ENCODE measurements around the gene IRS2.

The IRS2 gene

DNA sequence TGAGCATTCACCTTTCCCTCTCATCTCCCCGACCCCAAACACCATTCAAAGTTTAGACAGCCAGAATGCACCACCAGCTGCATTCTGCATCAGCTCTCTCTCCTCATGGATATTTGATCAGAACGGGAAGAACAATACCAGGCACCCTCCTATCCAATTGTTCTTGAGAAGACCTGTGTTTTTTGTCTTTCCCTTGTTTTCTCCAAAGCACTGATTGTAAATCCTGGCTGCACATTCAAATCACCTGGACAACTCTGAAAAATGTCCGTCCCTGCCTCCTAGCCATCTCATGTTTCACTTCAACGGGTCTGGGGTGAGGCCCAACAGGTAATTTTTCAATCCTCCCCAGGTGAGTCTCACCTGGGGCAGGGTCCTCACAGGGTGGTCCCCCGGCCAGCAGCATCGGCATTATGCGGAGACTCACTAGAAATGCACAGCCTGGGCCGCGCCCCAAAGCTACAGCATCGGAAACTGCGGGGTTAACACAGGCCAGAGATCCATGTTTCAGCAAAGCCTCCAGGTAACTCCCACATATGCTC lies 5.5 kb downstream of the IRS2 start:
- in situ Hi-C loops (cut with MboI; ENCODE audit: low sequenced_read_pairs), result no loop called here

DNA sequence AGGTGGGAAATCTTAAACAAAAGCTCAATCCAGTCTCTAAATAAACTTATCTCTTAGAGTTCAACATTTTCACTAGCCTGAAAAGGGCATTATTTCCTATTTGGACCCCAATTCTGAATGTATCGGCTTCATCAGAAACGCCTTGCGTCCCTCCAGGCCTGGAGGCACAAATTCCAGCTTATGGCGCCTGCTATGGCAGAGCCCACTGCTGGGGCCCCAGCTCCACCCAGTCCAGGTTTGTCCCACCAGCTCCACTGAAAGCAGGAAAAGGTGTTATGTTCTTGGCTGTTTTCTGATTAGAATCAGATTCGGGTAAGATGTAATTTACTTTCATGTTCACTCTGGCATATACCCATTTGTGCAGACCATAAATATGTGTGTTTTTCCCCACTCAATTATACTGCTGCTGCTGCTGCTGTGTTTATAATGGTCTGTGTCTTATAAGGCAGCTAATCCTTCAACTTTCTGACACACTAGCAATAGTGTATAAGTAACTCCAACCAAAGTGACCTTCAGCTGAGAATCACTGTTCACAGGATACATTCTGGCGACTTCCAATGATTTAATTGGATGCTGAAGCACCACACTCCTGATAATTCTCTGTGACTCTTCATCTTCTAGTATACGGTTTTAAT lies 6.4 kb downstream of the IRS2 start:
- in situ Hi-C loops (cut with MboI; ENCODE audit: low sequenced_read_pairs), result no loop called here

DNA sequence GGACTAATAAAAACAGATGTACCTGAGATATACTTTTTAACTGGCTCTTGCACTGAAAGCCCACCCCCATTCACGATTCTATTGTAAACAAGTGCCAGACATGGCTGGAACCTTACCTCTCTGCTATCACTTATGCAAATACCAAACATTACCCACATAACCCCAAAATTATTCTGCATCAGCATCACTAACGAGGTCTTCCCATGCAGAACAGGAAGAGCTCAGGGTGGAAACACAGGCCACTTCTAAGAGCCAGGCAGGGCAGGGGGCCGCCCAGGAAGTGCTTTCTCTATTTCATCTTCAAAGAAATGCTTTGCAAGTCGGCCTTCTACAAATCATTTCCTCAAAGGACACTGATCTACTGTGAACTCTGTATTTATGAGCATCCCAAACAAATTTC lies 7.3 kb downstream of the IRS2 start:
- in situ Hi-C loops (cut with MboI; ENCODE audit: low sequenced_read_pairs), result no loop called here

DNA sequence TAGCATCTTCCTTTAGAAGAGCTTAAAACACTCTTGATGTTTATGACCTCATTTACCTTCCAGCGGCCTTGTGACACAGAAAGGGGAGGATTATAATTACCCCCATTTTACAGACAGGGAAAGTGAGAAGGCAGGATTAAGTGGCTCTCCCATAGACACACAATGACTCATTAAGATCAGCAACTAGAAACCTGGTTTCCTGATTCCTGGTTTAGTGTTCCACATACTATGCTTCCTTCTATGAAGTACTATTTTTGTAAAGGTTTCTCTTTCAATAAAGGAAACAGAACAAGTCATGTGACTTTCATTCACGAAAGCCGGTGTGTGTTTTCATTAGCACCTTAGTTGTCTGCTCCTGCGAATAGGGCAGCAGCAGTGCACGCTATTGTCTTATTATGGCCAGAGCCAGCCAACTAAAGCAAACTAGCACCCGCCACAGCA lies 8.3 kb downstream of the IRS2 start:
- in situ Hi-C loops (cut with MboI; ENCODE audit: low sequenced_read_pairs), result no loop called here

DNA sequence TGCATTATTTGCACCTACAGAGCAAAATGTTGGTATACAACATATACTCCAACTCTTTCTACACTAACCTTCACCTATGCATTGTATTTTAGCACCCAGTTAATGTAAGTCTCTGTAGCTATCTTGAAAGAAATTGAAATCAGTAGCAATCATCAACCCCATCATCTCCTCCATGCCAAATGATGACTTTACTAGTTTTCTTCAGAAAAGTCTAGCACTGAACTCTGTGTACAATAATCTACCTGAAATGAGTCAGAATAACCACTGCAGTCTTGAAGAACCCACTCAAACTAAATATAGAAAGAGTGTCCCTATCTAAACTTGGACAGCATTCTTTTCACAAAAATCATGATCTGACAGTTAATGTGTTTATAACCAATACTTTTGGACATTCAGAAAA lies 9.8 kb downstream of the IRS2 start:
- in situ Hi-C loops (cut with MboI; ENCODE audit: low sequenced_read_pairs), result no loop called here

DNA sequence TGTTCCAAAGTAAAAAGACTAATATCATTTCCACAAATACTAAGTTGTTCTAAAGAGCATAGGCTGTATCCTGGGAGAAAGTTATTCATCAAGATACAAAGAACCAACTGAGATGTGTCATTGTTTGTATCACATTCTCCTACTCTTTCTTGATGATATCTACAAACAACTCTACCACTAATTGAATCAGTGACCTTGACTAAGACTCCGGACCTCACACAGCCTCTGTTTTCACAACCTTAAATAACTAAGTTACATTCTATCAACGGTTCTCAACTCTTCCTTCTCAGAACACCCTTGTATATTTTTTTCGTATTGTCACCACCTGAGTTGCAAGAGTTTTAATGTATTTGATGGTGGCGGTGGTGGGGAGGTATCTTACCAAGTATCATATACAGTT lies 12.6 kb downstream of the IRS2 start:
- in situ Hi-C loops (cut with MboI; ENCODE audit: low sequenced_read_pairs), result no loop called here

DNA sequence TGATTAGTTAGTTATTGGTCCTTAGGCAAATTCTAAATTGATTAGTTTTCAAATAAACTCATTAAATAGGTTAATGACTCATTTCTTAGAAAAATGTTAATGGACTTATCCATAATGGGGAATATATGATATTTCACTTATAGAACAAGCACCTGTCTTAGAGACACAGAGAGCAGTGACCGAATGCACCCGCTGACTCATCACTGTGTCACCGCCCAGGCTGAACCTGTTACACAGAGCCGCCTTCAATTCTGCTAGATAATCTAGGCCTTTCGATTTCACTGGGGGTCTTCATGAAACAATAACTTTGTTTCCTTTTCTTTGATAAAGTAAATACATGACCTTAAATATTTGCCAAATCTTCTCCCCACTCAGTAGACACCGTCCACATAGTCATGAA lies 13.1 kb downstream of the IRS2 start:
- in situ Hi-C loops (cut with MboI; ENCODE audit: low sequenced_read_pairs), result no loop called here

DNA sequence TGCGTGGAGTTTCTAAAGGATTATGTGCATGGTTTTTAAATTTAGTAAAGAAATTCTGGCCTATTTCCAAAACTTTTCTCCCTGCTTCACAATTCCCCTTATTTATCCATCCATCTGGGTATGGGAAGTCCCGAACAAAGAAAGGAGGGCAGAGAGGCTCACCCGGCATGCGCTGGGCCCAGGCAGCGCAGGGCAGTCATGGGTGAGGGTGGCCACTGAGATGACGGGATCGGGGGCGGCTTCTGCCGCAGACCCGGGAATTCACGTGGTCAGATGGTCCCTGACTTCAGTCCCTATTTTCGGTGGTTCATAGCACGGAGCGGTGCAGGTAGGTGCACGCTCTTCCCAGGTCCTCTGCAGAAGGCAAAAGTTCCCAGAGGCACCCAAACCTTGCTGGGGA lies 14.5 kb downstream of the IRS2 start:
- in situ Hi-C loops (cut with MboI; ENCODE audit: low sequenced_read_pairs), result no loop called here

DNA sequence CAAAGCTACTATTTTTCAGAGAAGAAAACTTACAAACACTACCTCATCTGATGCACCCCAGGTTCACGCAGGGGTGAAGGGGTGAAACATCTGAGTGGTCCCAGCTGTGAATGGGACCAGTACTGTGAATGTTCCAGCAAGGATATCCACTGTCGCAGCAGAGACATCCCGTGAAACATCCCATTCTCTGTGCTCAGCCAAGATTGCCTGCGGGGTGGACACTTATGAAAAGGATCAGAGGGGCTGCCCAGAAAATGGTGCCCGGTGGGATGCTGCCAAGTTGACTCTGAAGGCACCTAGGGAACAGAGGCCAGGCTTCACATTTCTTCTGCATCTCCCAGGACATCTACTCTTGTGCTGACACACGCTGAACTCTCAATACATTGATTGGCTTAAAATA lies 15.9 kb downstream of the IRS2 start:
- in situ Hi-C loops (cut with MboI; ENCODE audit: low sequenced_read_pairs), result no loop called here

DNA sequence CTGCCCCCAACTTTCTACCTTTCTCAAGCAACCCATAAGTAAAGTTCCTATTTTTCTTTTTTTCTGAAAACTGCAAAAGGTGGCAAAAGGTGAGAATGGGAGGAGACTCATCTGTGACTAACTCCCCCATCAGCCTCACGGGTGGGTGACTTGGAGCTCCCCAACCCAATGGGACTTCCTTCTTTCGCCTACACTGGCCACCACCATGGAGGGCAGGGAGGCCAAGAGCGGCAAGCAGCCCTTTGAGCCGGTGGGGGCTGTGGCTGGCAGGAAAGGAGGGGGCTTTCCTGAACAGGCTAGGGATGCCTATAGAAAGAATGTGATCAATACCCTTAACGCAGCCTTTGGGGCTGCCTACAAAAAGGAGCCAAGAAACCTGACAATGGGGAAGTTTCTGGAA lies 16.5 kb downstream of the IRS2 start:
- in situ Hi-C loops (cut with MboI; ENCODE audit: low sequenced_read_pairs), result no loop called here

DNA sequence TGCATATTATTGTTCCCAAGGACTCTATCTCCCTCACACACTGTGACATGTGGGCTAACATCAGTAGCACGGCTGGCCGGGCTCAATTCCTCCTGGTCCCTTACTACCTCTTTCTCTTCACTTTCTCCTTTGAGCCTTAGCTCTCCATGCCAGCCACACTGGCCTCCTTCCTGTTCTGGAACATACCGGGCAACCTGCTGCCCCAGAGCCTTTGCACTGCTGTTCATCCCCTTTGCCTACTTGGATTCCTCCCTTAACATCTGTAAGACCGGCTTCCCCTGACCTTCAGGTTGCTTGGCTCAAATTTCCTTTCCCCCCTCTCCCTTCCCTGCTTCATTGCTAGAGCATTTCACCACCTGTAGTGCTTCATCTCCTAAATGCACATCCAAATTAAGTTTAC lies 17.1 kb downstream of the IRS2 start:
- in situ Hi-C loops (cut with MboI; ENCODE audit: low sequenced_read_pairs), result no loop called here

DNA sequence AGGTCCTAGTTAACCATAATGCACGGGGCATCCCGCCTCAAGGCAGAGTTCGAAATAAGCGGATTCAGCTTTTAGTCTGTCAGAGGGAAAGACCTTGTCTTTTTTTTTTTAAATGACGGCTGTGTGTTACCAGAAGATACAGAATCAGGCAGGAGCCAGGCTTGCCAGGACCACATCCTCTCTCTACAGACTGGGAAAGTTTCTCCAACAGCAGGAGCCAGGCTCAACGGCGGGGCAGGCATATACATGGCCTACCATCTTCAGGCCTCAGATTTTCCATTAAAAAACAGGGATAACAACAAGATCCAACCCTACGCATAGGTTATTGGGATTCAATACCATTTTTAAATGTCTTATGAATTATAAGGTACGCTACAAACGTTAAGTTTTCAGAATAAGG lies 17.8 kb downstream of the IRS2 start:
- in situ Hi-C loops (cut with MboI; ENCODE audit: low sequenced_read_pairs), result no loop called here

DNA sequence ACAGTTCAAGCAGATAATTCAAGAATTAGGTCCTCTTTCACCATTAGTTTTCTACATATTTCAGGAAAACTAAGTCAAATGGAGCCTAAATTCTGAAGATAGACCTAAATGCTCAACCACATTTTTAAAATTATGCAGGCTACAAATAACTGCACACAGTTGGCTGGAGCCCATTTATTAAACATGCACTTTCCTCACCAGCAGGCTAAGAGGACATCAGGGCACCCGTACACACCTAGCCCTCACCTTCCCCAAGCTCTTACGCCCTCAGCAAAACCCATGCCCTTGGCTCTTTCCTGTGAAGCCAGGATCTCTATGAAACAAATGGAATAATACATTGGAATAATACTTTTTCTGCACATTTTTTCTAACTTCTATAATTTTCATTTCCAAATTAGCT lies 18.2 kb downstream of the IRS2 start:
- in situ Hi-C loops (cut with MboI; ENCODE audit: low sequenced_read_pairs), result no loop called here

DNA sequence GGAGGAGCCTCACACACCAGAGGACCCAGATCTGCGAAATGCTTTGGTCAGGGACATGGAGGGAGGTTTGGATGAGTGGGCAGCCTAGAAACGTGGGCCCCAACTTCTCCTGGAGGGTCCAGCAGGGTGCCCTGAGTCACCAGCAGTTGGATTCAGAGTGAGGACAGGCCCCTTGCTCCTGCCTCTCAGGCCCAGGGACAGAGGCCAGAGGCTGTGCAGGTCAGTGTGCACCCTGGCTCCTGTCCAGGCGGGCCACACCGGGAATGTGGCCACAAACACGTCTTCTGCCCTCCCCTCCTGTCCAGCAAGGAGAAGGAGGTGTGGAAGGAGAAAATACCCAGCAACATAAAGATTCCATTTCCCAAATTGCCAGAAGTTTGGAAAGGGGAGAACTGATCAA lies 19.4 kb downstream of the IRS2 start:
- in situ Hi-C loops (cut with MboI; ENCODE audit: low sequenced_read_pairs), result no loop called here

DNA sequence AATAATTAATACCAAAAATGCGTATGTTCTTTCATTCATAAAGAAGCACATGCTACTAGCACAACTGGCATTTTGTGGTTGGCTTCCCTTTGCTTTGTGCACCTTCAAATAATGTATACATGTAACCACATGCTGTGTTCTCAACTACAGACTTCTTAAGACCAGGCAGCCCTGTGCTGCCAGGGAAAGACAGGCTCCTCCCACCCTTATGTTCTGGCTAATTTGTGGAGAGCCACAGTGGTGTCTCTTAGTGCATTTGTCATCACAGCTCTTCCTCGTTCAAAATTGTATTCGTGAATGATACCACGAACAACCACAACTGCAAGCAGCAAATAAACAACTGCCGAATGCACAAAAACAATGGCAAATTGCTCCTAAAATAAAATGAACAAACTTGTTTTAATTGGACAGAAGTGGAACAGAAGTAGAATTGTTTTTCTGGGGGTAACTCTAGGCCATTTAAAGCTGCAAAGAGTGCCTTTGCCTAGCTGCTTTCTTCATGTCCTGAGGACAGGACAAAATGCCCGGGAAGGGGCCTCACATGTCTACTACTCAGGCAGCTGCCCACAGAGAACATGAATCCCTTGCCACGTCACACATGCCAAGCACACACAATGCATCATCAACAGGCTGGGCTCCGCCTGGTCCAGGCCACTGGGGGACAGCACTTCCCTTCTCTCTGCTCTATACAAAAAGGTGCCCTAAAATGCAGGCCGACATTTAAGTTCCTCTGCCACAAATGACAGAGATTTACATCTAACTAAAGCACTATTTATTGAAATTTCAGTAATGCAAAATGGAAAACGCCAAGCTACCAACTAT lies 21.7 kb downstream of the IRS2 start:
- in situ Hi-C loops (cut with MboI; ENCODE audit: low sequenced_read_pairs), result no loop called here

DNA sequence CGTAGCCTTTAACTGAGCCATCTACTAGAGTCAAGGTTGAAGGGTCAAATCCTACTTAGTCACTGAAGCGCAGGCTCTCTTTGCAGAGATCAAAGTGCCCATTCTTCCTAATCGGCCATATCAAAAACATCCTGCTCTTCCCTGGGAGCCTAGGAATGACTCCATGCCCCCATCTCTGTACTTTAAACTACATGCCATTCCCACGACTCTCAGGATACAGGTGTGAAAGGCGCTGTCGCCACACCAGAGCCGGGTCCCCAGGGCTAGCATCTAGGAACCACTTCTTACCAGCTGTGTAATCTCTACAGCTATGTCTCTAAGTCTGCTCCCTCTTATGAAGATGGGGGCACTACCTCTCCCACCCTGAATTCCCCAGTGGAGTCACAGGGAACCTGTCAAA lies 22.3 kb downstream of the IRS2 start:
- in situ Hi-C loops (cut with MboI; ENCODE audit: low sequenced_read_pairs), result no loop called here

DNA sequence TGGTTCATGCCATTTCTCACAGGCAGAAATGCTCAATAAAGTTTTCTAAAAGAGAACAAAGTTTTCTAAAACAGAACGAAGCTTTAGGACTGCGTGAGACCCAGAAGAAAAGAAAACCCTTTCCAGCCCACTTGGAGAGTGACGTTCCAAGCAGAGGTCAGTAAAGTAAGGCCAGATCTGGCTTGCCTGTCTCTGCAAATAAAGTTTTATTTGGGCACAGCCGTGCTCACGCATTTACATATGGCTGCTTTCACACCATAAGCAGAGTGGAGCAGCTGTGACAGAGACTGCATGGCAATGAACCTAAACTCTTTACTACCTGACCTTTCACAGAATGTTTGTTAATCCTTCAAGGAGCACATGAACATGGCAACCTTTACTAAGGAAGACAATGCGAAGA lies 23.6 kb downstream of the IRS2 start:
- in situ Hi-C loops (cut with MboI; ENCODE audit: low sequenced_read_pairs), result no loop called here

DNA sequence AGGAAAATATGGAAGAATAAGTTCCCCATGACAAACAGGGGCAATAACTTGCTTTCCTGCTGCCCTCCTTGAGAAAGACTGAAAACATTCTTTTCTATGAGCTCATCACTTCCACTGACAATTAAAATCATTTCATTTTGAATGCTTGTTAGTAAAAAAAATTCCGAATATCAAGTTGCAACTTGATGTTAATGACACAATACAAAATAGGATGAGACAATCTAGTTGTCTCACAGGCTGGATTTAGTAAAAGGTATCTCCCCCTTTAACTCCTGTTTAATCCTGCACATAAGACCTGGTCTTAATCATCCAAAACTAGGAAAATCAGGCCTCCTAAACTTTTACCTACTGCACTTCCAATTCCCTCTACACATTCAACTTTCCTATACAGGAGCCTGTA lies 24.7 kb downstream of the IRS2 start:
- in situ Hi-C loops (cut with MboI; ENCODE audit: low sequenced_read_pairs), result no loop called here

DNA sequence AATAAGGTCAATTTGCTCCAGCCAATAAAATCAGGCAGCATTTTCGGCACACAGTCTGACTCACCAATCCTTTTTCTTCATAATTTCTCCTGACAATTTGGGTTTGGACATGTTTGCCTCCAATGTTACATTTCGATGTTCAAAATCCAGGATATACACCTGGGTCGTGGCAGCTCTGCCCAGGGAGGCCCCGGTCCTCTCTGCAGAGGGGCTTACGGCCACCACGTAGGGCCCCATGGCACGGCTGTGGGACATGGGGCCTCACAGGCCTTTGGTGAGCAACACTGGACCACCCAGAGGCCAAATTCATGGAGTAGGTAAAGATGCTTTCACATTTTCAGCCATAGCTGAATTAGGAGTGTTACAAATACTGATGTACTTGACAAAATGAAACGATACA lies 25.4 kb downstream of the IRS2 start:
- in situ Hi-C loops (cut with MboI; ENCODE audit: low sequenced_read_pairs), result no loop called here

DNA sequence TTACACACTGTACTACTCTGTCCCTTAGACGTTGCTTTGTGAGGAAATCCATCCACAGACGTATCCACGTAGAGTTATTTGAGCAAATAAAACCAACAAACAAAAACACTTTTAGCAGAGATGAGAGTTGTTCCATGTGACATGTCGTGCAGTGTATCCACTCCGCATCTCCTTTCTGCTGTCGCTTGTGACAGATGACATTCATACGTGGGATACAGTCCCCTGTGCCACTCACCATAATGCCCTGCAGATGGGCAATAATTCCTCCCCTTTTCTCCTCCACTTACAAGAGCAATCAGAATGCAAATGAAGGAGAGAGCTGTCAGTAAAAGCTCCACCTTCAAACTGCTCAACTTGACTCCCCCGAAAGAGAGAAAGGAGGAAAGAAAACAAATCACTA lies 26.0 kb downstream of the IRS2 start:
- in situ Hi-C loops (cut with MboI; ENCODE audit: low sequenced_read_pairs), result no loop called here

DNA sequence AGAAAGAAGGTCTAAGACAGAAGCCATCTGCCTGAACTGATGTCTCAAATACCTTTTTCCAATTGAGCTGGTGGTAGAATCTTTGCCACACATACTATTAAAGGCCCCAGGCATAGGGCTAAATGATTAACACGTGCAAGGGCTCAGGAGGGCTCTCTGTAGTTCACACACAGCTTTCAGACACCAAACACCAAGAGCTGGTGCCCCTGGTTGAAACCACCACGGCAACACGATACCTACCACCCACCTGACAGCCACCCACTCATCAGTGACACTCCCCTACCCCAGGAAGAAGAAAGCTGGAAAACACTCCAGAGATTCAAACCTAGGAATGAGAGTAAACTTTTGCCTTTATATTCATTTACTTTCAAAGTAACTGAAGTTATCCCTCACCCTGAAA lies 26.8 kb downstream of the IRS2 start:
- in situ Hi-C loops (cut with MboI; ENCODE audit: low sequenced_read_pairs), result no loop called here

DNA sequence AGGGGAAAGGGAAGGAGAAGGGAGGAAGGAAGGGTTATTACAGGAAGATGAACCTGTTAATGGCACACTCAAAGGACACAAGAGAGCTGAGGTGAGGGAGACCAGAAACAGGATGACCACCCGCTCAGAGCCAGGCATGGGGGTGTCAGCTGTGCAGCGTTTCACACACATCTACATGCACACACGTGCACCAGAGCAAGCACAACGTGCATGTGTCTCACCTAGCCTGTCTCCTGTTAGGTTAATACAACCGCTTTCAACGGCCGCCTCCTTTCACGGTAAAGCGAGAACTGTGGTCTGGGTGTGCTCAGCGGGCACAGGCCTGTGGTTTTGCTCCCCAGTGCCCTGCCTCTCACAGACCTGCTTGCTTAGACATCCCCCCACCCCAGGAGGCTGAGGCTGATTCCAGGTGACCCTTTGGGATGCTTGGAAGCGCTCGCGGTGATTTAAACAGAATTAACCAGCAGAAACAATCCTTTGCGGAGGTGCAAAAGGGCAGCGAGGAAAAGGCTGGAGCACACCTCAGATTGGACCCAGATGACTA lies 27.4 kb downstream of the IRS2 start:
- in situ Hi-C loops (cut with MboI; ENCODE audit: low sequenced_read_pairs), result no loop called here
